Caco-2 (cell line): ENCODE data around the gene GNAO1. TPM values are rescaled to one million over a fixed set of nuclear protein-coding genes. Genes with fewer than 3 reads are reported as not detected.

Experiments
- BruUV-seq: library from RNA; stranded (reverse); fragments of 400-500 nt; replicated peaks from 2 replicates; lab custom pipeline; 2021; lab: Mats Ljungman, UMichigan
- CTCF ChIA-PET: fragments of 300-600 bp; sonication (Branson Sonifier 250); formaldehyde crosslinking; loops from one replicate; lab custom pipeline; 2022; ENCODE audit warnings: antibody characterized with exemption; lab: Charles Lee
- POLR2A ChIA-PET: fragments of 300-600 bp; sonication (Branson Sonifier 250); formaldehyde crosslinking; loops from one replicate; lab custom pipeline; 2022; ENCODE audit warnings: antibody characterized with exemption; lab: Charles Lee
- DNase-seq, 2 experiments: peaks; one replicate each; pipeline versions ENCODE4 v3.0.0 to v3.0.0-alpha.2; 2020 to 2022
- H3K27me3 ChIP-seq: replicated peaks from 2 replicates; pipeline ENCODE4 v1.6.0; 2011; ENCODE audit warnings: low read length; ENCODE audit not compliant: control insufficient read depth, insufficient read depth
- H3K36me3 ChIP-seq: 2 replicates; pipeline ENCODE4 v1.5.1; 2011; ENCODE audit warnings: low read length; ENCODE audit not compliant: control insufficient read depth, insufficient read depth
- H3K4me1 ChIP-seq: fragments of 250-450 bp; sonication (Bioruptor Pico); 2 replicates; pipeline ENCODE4 v1.5.1; 2020; ENCODE audit warnings: mild to moderate bottlenecking
- H3K4me3 ChIP-seq: 2 replicates; pipeline ENCODE4 v1.5.1; 2011; ENCODE audit warnings: low read depth, mild to moderate bottlenecking, control low read depth, low read length
- H3K9me3 ChIP-seq: fragments of 250-450 bp; sonication (Bioruptor Pico); 2 replicates; pipeline ENCODE4 v1.5.1; 2020; ENCODE audit warnings: mild to moderate bottlenecking, moderate library complexity
- H3K27ac Mint-ChIP-seq: one replicate; pipeline ENCODE4 v1.8.0; 2022; ENCODE audit warnings: mixed read lengths; ENCODE audit not compliant: unreplicated experiment
- H3K27me3 Mint-ChIP-seq: one replicate; pipeline ENCODE4 v1.8.0; 2022; ENCODE audit warnings: mixed read lengths; ENCODE audit not compliant: insufficient read depth, unreplicated experiment
- H3K36me3 Mint-ChIP-seq: one replicate; pipeline ENCODE4 v1.8.0; 2022; ENCODE audit warnings: mild to moderate bottlenecking, mixed read lengths; ENCODE audit not compliant: insufficient read depth, unreplicated experiment
- H3K4me1 Mint-ChIP-seq: one replicate; pipeline ENCODE4 v1.8.0; 2022; ENCODE audit warnings: low read depth, mixed read lengths; ENCODE audit not compliant: unreplicated experiment
- H3K4me3 Mint-ChIP-seq: one replicate; pipeline ENCODE4 v1.8.0; 2022; ENCODE audit warnings: mild to moderate bottlenecking, moderate library complexity, mixed read lengths; ENCODE audit not compliant: unreplicated experiment
- H3K9me3 Mint-ChIP-seq: one replicate; pipeline ENCODE4 v1.8.0; 2022; ENCODE audit warnings: mixed read lengths; ENCODE audit not compliant: unreplicated experiment
- CTCF ChIP-seq, 2 experiments: fragments of 200-600 bp in 1 of 2; IDR thresholded peaks; 1 replicate in 1 of 2; 2 replicates in 1 of 2; pipeline versions ENCODE4 v1.5.1 to v1.8.0; 2011 to 2022; ENCODE audit warnings: antibody characterized with exemption in 1 of 2, control low read depth in 1 of 2, inconsistent platforms in 1 of 2, low read depth in 1 of 2, low read length in 1 of 2, mild to moderate bottlenecking in 1 of 2, moderate library complexity in 1 of 2; ENCODE audit not compliant: insufficient read depth in 1 of 2, severe bottlenecking in 1 of 2, unreplicated experiment in 1 of 2
- intact Hi-C: fragments of 100-400 bp; cut with micrococcal nuclease; formaldehyde crosslinking; loops from one replicate; pipeline ENCODE4 v1.10.0; 2022; ENCODE audit not compliant: unreplicated experiment
- total RNA-seq: library from RNA; stranded (reverse); gene quantifications from 2 replicates; pipeline ENCODE4 v1.2.3, GENCODE V29; 2022

GNAO1 gene
- total RNA-seq, 1 experiment from 2014 or later: 3.2 TPM

- POLR2A ChIA-PET: no interaction called here
- Mint-ChIP-seq H3K4me3 (no peak overlapping the region), H3K4me1 (no peaks in the 10 kb centered on the region), H3K36me3 (no peaks in the 10 kb centered on the region), H3K27ac (no peak overlapping the region), H3K27me3 (peaks cover 21% of the 10 kb centered on the region), H3K9me3 (no peaks in the 10 kb centered on the region)
- no peaks in the 10 kb centered on the region for H3K9me3 ChIP-seq
- TF ChIP-seq CTCF (IDR thresholded peaks at IDR 0.05; ENCODE audit: insufficient read depth in 1 of 2, low read depth in 1 of 2, low read length in 1 of 2, severe bottlenecking in 1 of 2, unreplicated experiment in 1 of 2): no peak
- intact Hi-C loops: loop anchor here (5.0 kb wide), 1 partner anchor 66 kb away; no protein-coding TSS in a partner anchor
- CTCF ChIA-PET: no interaction called here
- H3K27me3 ChIP-seq: no peaks in the 10 kb centered on the region
- H3K4me3 ChIP-seq: no peak overlapping the region
- BruUV-seq: no TSS peak
- DNase-seq: no peak
- no peaks in the 10 kb centered on the region for H3K36me3 ChIP-seq
- no peaks in the 10 kb centered on the region; the same call in 1 of the 2 replicates for H3K4me1 ChIP-seq
These were observed 5.1 kb downstream of the GNAO1 start for GRCh38 chr16:56196381-56196780.

- no peaks in the 10 kb centered on the region for H3K4me1 ChIP-seq
- Mint-ChIP-seq H3K4me1 (no peaks in the 10 kb centered on the region), H3K27ac (no peak overlapping the region), H3K4me3 (no peak overlapping the region), H3K27me3 (peaks cover 21% of the 10 kb centered on the region), H3K9me3 (no peaks in the 10 kb centered on the region), H3K36me3 (no peaks in the 10 kb centered on the region)
- BruUV-seq: no TSS peak
- POLR2A ChIA-PET: no interaction called here
- no peak overlapping the region for H3K4me3 ChIP-seq
- CTCF ChIA-PET: no interaction called here
- TF ChIP-seq CTCF (IDR thresholded peaks at IDR 0.05; ENCODE audit: insufficient read depth in 1 of 2, low read depth in 1 of 2, low read length in 1 of 2, severe bottlenecking in 1 of 2, unreplicated experiment in 1 of 2): no peak
- DNase-seq: no peak
- no peaks in the 10 kb centered on the region for H3K27me3 ChIP-seq
- H3K36me3 ChIP-seq: no peaks in the 10 kb centered on the region
- intact Hi-C loops: loop anchor here (5.0 kb wide), 1 partner anchor 65 kb away; no protein-coding TSS in a partner anchor
- H3K9me3 ChIP-seq: no peaks in the 10 kb centered on the region
These were observed 6.1 kb downstream of the GNAO1 start for GRCh38 chr16:56197192-56197992.

GRCh38 chr16:56198006-56198754, 6.9 kb downstream of the GNAO1 start:
- no peaks in the 10 kb centered on the region for H3K9me3 ChIP-seq
- H3K9me3 Mint-ChIP-seq: no peaks in the 10 kb centered on the region
- H3K4me1 ChIP-seq: no peaks in the 10 kb centered on the region
- no TSS peak for BruUV-seq
- H3K27me3 ChIP-seq: no peaks in the 10 kb centered on the region
- no peaks in the 10 kb centered on the region for H3K36me3 ChIP-seq
- no peaks in the 10 kb centered on the region for H3K36me3 Mint-ChIP-seq
- no peaks in the 10 kb centered on the region for H3K4me1 Mint-ChIP-seq
- no peak overlapping the region for H3K4me3 Mint-ChIP-seq
- CTCF ChIA-PET: no interaction called here
- H3K27ac Mint-ChIP-seq: no peak overlapping the region
- H3K4me3 ChIP-seq: no peak overlapping the region
- TF ChIP-seq CTCF (IDR thresholded peaks at IDR 0.05; ENCODE audit: insufficient read depth in 1 of 2, low read depth in 1 of 2, low read length in 1 of 2, severe bottlenecking in 1 of 2, unreplicated experiment in 1 of 2): no peak
- POLR2A ChIA-PET: no interaction called here
- H3K27me3 Mint-ChIP-seq: peaks cover 16% of the 10 kb centered on the region
- intact Hi-C loops: loop anchor here (5.0 kb wide), 1 partner anchor 64 kb away; no protein-coding TSS in a partner anchor
- DNase-seq: no peak
